NCI-H146 treated with DMSO at 0.1 percent for 48 hours (cell line): ENCODE results near the gene FHOD3.

ENCODE experiments used
- DNase-seq: peaks from one replicate; lab custom pipeline; 2025; ENCODE audit not compliant: unreplicated experiment; lab: John Stamatoyannopoulos, UW

The FHOD3 gene

GRCh38 chr18:36403896-36404820, 106.6 kb downstream of the FHOD3 start:
- no peak for DNase-seq

GRCh38 chr18:36405611-36406010, 108.1 kb downstream of the FHOD3 start:
- no peak for DNase-seq

- peak; percentile 88 for DNase-seq
These were observed 109.3 kb downstream of the FHOD3 start for GRCh38 chr18:36406805-36407204.

GRCh38 chr18:36408606-36409005, 111.1 kb downstream of the FHOD3 start:
- DNase-seq, result no peak

- no peak for DNase-seq
These were observed 112.3 kb downstream of the FHOD3 start for GRCh38 chr18:36409779-36410178.

GRCh38 chr18:36410346-36410745, 112.8 kb downstream of the FHOD3 start:
- DNase-seq, result no peak

GRCh38 chr18:36411745-36412168, 114.2 kb downstream of the FHOD3 start:
- DNase-seq, result peak; percentile 34

GRCh38 chr18:36412778-36413177, 115.3 kb downstream of the FHOD3 start:
- DNase-seq, result no peak

- no peak for DNase-seq
These were observed 117.7 kb downstream of the FHOD3 start for GRCh38 chr18:36415171-36415570.

- DNase-seq, result no peak
These were observed 118.1 kb downstream of the FHOD3 start for GRCh38 chr18:36415625-36416024.

- DNase-seq, result no peak
These were observed 121.8 kb downstream of the FHOD3 start for GRCh38 chr18:36419188-36419899.

GRCh38 chr18:36419900-36420531, 122.5 kb downstream of the FHOD3 start:
- DNase-seq, result no peak

- no peak for DNase-seq
These were observed 123.3 kb downstream of the FHOD3 start for GRCh38 chr18:36420826-36421225.

GRCh38 chr18:36424741-36425142, 127.2 kb downstream of the FHOD3 start:
- no peak for DNase-seq

- DNase-seq, result no peak
These were observed 129.9 kb downstream of the FHOD3 start for GRCh38 chr18:36427369-36427768.

GRCh38 chr18:36427831-36428230, 130.3 kb downstream of the FHOD3 start:
- no peak for DNase-seq

- no peak for DNase-seq
These were observed 131.0 kb downstream of the FHOD3 start for GRCh38 chr18:36428431-36429029.

GRCh38 chr18:36432880-36433555, 135.5 kb downstream of the FHOD3 start:
- DNase-seq, result no peak

- DNase-seq, result no peak
These were observed 138.9 kb downstream of the FHOD3 start for GRCh38 chr18:36436387-36436786.

- DNase-seq, result no peak
These were observed 143.1 kb downstream of the FHOD3 start for GRCh38 chr18:36440614-36441013.
